Endothelial cell of umbilical vein (primary cell): ENCODE results near the gene NTRK1. TPM values are rescaled to one million over a fixed set of nuclear protein-coding genes. Genes with fewer than 3 reads are reported as not detected.

Experiments
- BruUV-seq: library from RNA; stranded (reverse); fragments of 400-500 nt; replicated peaks from 2 replicates; lab custom pipeline; 2021; lab: Mats Ljungman, UMichigan
- CTCF ChIA-PET: fragments of 300-600, 350-600 bp; sonication (Branson Sonifier 250); formaldehyde crosslinking; loops from one replicate; lab custom pipeline; 2021; ENCODE audit warnings: antibody characterized with exemption, inconsistent platforms; lab: Charles Lee
- POLR2A ChIA-PET: fragments of 300-600, 350-600 bp; sonication (Branson Sonifier 250); formaldehyde crosslinking; loops from one replicate; lab custom pipeline; 2021; ENCODE audit warnings: antibody characterized with exemption, inconsistent platforms; lab: Charles Lee
- DNase-seq: peaks from one replicate; pipeline ENCODE4 v3.0.0-alpha.2; 2011; ENCODE audit warnings: low read depth, low spot score
- FAIRE-seq: peaks from 2 replicates; lab custom pipeline; 2011; peaks lifted over from hg19 to GRCh38; lab: Jason Lieb, UNC
- H2AFZ ChIP-seq: 2 replicates; pipeline ENCODE4 v1.6.0; 2012; ENCODE audit warnings: low read depth, low read length, control low read depth, inconsistent platforms
- H3K27ac ChIP-seq: 2 replicates; pipeline ENCODE4 v1.5.1; 2011; ENCODE audit warnings: low read depth, mild to moderate bottlenecking, control low read depth, low read length, moderate library complexity; ENCODE audit not compliant: insufficient read depth
- H3K27me3 ChIP-seq, 2 experiments: 2 replicates each; pipeline versions ENCODE4 v1.6.0 to v1.6.1; 2011; ENCODE audit warnings: low read length in 2 of 2, mixed read lengths in 1 of 2; ENCODE audit not compliant: control insufficient read depth in 2 of 2, insufficient read depth in 2 of 2
- H3K36me3 ChIP-seq, 2 experiments: 2 replicates in 1 of 2; 3 replicates in 1 of 2; pipeline ENCODE4 v1.5.1; 2011; ENCODE audit warnings: low read length in 2 of 2, mild to moderate bottlenecking in 1 of 2, moderate library complexity in 1 of 2; ENCODE audit not compliant: control insufficient read depth in 2 of 2, insufficient read depth in 2 of 2; ENCODE audit errors: extremely low read depth in 1 of 2
- H3K4me1 ChIP-seq: 3 replicates; pipeline ENCODE4 v1.5.1; 2011; ENCODE audit warnings: mild to moderate bottlenecking, low read length; ENCODE audit not compliant: control insufficient read depth, insufficient read depth; ENCODE audit errors: extremely low read depth
- H3K4me2 ChIP-seq: 2 replicates; pipeline ENCODE4 v1.6.1; 2011; ENCODE audit warnings: low read length, control low read depth, mixed read lengths; ENCODE audit not compliant: insufficient read depth
- H3K4me3 ChIP-seq, 3 experiments: fragments of 200-600 bp in 1 of 3; sonication (generic), shearing (Covaris generic) in 1 of 3; replicated peaks in 1 of 3; 2 replicates each; pipeline ENCODE4 v1.5.1; 2011 to 2016; ENCODE audit warnings: control low read depth in 3 of 3, low read length in 3 of 3, mild to moderate bottlenecking in 2 of 3, inconsistent platforms in 1 of 3, low read depth in 1 of 3, moderate library complexity in 1 of 3; ENCODE audit not compliant: insufficient read depth in 1 of 3
- H3K79me2 ChIP-seq: 2 replicates; pipeline ENCODE4 v1.6.0; 2012; ENCODE audit warnings: low read length, inconsistent platforms; ENCODE audit not compliant: control insufficient read depth, insufficient read depth
- H3K9ac ChIP-seq: replicated peaks from 2 replicates; pipeline ENCODE3; 2011; ENCODE audit warnings: low read length, control low read depth; ENCODE audit not compliant: insufficient read depth; ENCODE audit errors: extremely low read depth
- H3K9me1 ChIP-seq: replicated peaks from 3 replicates; pipeline ENCODE4 v1.6.0; 2011; ENCODE audit warnings: mild to moderate bottlenecking, low read length; ENCODE audit not compliant: control insufficient read depth, insufficient read depth; ENCODE audit errors: extremely low read depth
- H3K9me3 ChIP-seq: replicated peaks from 2 replicates; pipeline ENCODE4 v1.5.1; 2012; ENCODE audit warnings: low read length, inconsistent platforms; ENCODE audit not compliant: control insufficient read depth, insufficient read depth
- H4K20me1 ChIP-seq: replicated peaks from 2 replicates; pipeline ENCODE3; 2011; ENCODE audit warnings: mild to moderate bottlenecking, low read length; ENCODE audit not compliant: control insufficient read depth, insufficient read depth; ENCODE audit errors: extremely low read depth
- CTCF ChIP-seq, 2 donors: IDR thresholded peaks; 1 replicate in 1 of 2; 2 replicates in 1 of 2; pipeline ENCODE4 v1.5.1; 2011; ENCODE audit warnings: low read length in 2 of 2, mild to moderate bottlenecking in 2 of 2, moderate library complexity in 2 of 2, control low read depth in 1 of 2, inconsistent platforms in 1 of 2, low read depth in 1 of 2; ENCODE audit not compliant: insufficient read depth in 1 of 2; ENCODE audit errors: extremely low read depth in 1 of 2
- EZH2 ChIP-seq: IDR thresholded peaks from 2 replicates; pipeline ENCODE4 v1.6.1; 2012; ENCODE audit warnings: borderline replicate concordance, low read depth, mild to moderate bottlenecking, moderate library complexity, low read length, inconsistent platforms; ENCODE audit not compliant: severe bottlenecking
- FOS ChIP-seq: IDR thresholded peaks from 2 replicates; pipeline ENCODE4 v1.6.1; 2011; ENCODE audit warnings: mild to moderate bottlenecking, low read length, moderate library complexity, borderline replicate concordance; ENCODE audit not compliant: insufficient read depth
- GATA2 ChIP-seq: IDR thresholded peaks from 2 replicates; pipeline ENCODE4 v1.7.0; 2011; ENCODE audit warnings: low read depth, mild to moderate bottlenecking, moderate library complexity, mixed read lengths, low read length; ENCODE audit not compliant: insufficient read length, insufficient read depth
- JUN ChIP-seq: IDR thresholded peaks from 2 replicates; pipeline ENCODE4 v1.6.1; 2011; ENCODE audit warnings: borderline replicate concordance, low read depth; ENCODE audit not compliant: insufficient read length, insufficient read depth
- MAX ChIP-seq: IDR thresholded peaks from 2 replicates; pipeline ENCODE4 v1.6.1; 2011; ENCODE audit not compliant: insufficient read depth, insufficient read length
- MYC ChIP-seq: IDR thresholded peaks from one replicate; pipeline ENCODE4 v1.6.1; 2011; ENCODE audit warnings: mild to moderate bottlenecking, low read depth, low read length
- POLR2A ChIP-seq: IDR thresholded peaks from 2 replicates; pipeline ENCODE4 v1.6.1; 2012; ENCODE audit warnings: low read depth, mild to moderate bottlenecking, control low read depth, low read length
- POLR2AphosphoS5 ChIP-seq: IDR thresholded peaks from 2 replicates; pipeline ENCODE4 v1.6.1; 2012; ENCODE audit warnings: low read depth, mild to moderate bottlenecking, control low read depth, low read length, moderate library complexity; ENCODE audit not compliant: insufficient read depth
- dilution Hi-C: fragments of 300-500 bp; cut with MboI; formaldehyde crosslinking; loops from one replicate; pipeline ENCODE4 v1.15.0; 2019; ENCODE audit warnings: low sequenced_read_pairs; ENCODE audit not compliant: extremely low pct_ligation_motif_present
- intact Hi-C: fragments of 100-400 bp; cut with micrococcal nuclease; formaldehyde crosslinking; loops from one replicate; pipeline ENCODE4 v1.10.0; 2022
- polyA plus RNA-seq, 4 experiments: library from polyadenylated mRNA; depleted of rRNA in 3 of 4; stranded (reverse) in 3 of 4; unstranded in 1 of 4; fragments of >200 nt; gene quantifications; 2 replicates each; pipeline versions ENCODE4 v1.2.1 to v1.2.3, GENCODE V29; 2011 to 2012; ENCODE audit warnings: missing spikeins in 1 of 4
- total RNA-seq: library from RNA; stranded (reverse); gene quantifications from 2 replicates; pipeline ENCODE4 v1.2.3, GENCODE V29; 2021

Gene NTRK1
- total and polyA plus RNA-seq, 2 donors (not counting 3 experiments of a cell fraction or from before 2014, with no cell fraction given), result 0.07 TPM; not detected in 1

DNA sequence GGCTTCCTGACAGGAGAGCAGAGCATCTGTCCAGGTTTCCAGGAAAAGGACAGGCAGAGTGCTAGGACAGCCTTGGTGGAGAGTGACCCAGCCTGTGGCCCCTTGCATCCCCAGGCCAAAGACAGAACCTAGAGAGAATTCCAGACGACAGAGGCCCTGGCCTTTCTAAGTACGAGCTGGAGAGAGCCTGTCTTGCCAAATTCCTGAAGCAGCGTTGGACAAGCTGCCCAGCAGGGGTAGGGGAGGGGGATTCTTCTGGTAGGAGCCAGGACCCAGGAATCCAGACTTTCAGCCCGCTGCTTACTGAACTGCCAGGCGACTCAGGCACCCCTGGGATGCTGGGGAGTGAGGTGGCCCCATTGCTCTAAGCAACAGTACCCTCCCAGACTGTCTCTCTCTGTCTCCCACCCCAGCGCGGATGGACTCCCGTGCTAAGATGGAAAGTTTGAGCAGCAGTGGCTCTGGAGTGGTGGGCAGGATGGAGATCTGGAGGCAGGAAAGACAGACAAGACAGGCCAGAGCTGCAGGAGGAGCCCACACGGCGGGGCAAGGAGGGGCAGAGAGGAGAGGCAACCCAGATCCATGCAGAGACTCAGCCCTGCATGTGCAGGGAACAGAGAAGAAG is 24.0 kb downstream of the NTRK1 start:
- H3K4me1 ChIP-seq, result peaks cover 2% of the 10 kb centered on the region
- no TSS peak for BruUV-seq
- FAIRE-seq, result no peak
- H3K4me3 ChIP-seq, result no peak overlapping the region
- H3K79me2 ChIP-seq, result no peaks in the 10 kb centered on the region
- intact Hi-C loops, result no loop called here
- no peak overlapping the region for H3K27ac ChIP-seq
- dilution Hi-C loops, result no loop called here
- H3K9me3 ChIP-seq, result no peaks in the 10 kb centered on the region
- H2AFZ ChIP-seq, result no peak overlapping the region
- DNase-seq, result no peak
- no peaks in the 10 kb centered on the region for H3K9me1 ChIP-seq
- H4K20me1 ChIP-seq, result no peaks in the 10 kb centered on the region
- H3K4me2 ChIP-seq, result no peak overlapping the region
- TF ChIP-seq FOS (no peak), POLR2AphosphoS5 (no peak), EZH2 (no peak), MAX (no peak), POLR2A (no peak), JUN (no peak), CTCF (IDR thresholded peaks at IDR 0.05; ENCODE audit: extremely low read depth in 1 of 2, insufficient read depth in 1 of 2, low read depth in 1 of 2, low read length in 2 of 2) (no peak), GATA2 (no peak), MYC (no peak)
- ChIA-PET POLR2A (no interaction called here), CTCF (interaction anchor here (1.5 to 5.6 kb wide), 6 partner anchors 8 to 195 kb away, joined by 4 to 35 read pairs (median 6); partner anchors contain the start of genes NTRK1 and PEAR1)
- H3K36me3 ChIP-seq, result no peaks in the 10 kb centered on the region
- H3K9ac ChIP-seq, result no peak overlapping the region
- H3K27me3 ChIP-seq, result peaks cover 5 to 22% of the 10 kb centered on the region in 2 experiments
